A549 (cell line): ENCODE data around the gene SH3BGRL.

Experiments
- BHLHE40 ChIP-seq: IDR thresholded peaks from 2 replicates; pipeline ENCODE4 v1.6.1; 2012; ENCODE audit warnings: low read depth, low read length, inconsistent platforms
- ZSCAN20 ChIP-seq: fragments of 250-450 bp; sonication (Bioruptor Pico); IDR thresholded peaks from 2 replicates; pipeline ENCODE4 v1.8.0; 2022; ENCODE audit warnings: mild to moderate bottlenecking, moderate library complexity

- TF ChIP-seq ZSCAN20 (CRISPR knock-in tag) (no peak), BHLHE40 (no peak)
Measured at GRCh38 chrX:81241753-81242152, 39.9 kb downstream of the SH3BGRL start.
